ENCODE measurements around the gene FIS1. TPM values are rescaled to one million over a fixed set of nuclear protein-coding genes. Genes with fewer than 3 reads are reported as not detected.

The FIS1 gene
- polyA plus RNA-seq, 1 of the 3 experiments (the other 2 are of a cell fraction), result 1,313 TPM

DNA sequence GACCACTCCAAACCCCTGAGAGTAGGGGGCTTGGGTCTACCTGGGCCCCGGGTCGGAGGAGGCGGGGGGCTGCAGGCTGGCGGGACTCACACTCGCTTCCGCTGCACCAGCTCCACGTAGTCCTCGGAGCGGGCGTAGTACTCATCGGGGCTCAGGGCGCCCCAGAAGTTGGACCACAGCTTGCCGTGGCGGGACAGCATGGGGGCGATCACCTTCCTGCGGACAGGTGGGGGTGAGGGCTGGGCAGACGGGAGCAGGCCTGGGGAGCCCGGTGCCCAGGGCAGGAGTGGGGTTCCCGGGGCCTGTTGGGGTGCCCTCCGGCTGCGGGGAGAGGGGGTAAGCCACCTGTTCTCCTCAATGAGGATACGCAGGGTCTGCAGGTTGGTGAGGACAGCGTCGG, 33.4 kb downstream of the FIS1 start:
- no peaks in the 10 kb centered on the region for H3K27me3 ChIP-seq (ENCODE audit: insufficient read depth)
- H3K9me3 ChIP-seq, result no peaks in the 10 kb centered on the region
- H3K9ac ChIP-seq, result no peak overlapping the region
- peaks cover 8 to 18% of the 10 kb centered on the region in 2 experiments; a peak in 2 of 4 replicates for H3K4me1 ChIP-seq (ENCODE audit: control insufficient read depth in 1 of 2, insufficient read depth in 2 of 2, low read depth in 1 of 2, low read length in 1 of 2)
- no peaks in the 10 kb centered on the region for H3K9me2 ChIP-seq
- H3K4me2 ChIP-seq, result no peak overlapping the region
- peaks cover 33 to 39% of the 10 kb centered on the region in 2 experiments for H3K36me3 ChIP-seq (replicated peaks in 1 of 2; ENCODE audit: control insufficient read depth in 1 of 2, insufficient read depth in 2 of 2, low read length in 1 of 2)
- ChIA-PET POLR2A (no interaction called here), CTCF (interaction anchor here (1.1 to 1.8 kb wide), 5 partner anchors 19 to 78 kb away, joined by 3 to 9 read pairs (median 4); no protein-coding TSS in a partner anchor)
- no peak overlapping the region for H2AFZ ChIP-seq (ENCODE audit: low read depth)
- peaks cover 27% of the 10 kb centered on the region for H3K79me2 ChIP-seq (ENCODE audit: insufficient read depth)
- WGBS (ENCODE audit: low lambda C conversion rate), result 98% methylated on average over 24 of the region's 24 CpGs
- no peak overlapping the region for H3K27ac ChIP-seq (ENCODE audit: low read depth in 2 of 2, low read length in 1 of 2)
- no peaks in the 10 kb centered on the region for H4K20me1 ChIP-seq (ENCODE audit: insufficient read depth)
- peaks cover 9% of the 10 kb centered on the region for H3F3A ChIP-seq (replicated peaks; ENCODE audit: insufficient read depth)
- no peak overlapping the region for H3K4me3 ChIP-seq (ENCODE audit: low read depth in 2 of 2, low read length in 1 of 2)
- TF ChIP-seq FOXJ3 (CRISPR knock-in tag; IDR thresholded peaks at IDR 0.05) (no peak), POLR2AphosphoS5 (IDR thresholded peaks at IDR 0.05; ENCODE audit: low read depth, low read length) (no peak), GABPA (IDR thresholded peaks at IDR 0.05; ENCODE audit: low read depth) (no peak), RCOR1 (IDR thresholded peaks at IDR 0.05; ENCODE audit: low read length) (no peak)
- TF ChIP-seq, protein P1, sequence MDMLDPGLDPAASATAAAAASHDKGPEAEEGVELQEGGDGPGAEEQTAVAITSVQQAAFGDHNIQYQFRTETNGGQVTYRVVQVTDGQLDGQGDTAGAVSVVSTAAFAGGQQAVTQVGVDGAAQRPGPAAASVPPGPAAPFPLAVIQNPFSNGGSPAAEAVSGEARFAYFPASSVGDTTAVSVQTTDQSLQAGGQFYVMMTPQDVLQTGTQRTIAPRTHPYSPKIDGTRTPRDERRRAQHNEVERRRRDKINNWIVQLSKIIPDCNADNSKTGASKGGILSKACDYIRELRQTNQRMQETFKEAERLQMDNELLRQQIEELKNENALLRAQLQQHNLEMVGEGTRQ (IDR thresholded peaks at IDR 0.05; ENCODE audit: borderline replicate concordance, low read depth, low read length), result no peak
- TF ChIP-seq, protein P2, sequence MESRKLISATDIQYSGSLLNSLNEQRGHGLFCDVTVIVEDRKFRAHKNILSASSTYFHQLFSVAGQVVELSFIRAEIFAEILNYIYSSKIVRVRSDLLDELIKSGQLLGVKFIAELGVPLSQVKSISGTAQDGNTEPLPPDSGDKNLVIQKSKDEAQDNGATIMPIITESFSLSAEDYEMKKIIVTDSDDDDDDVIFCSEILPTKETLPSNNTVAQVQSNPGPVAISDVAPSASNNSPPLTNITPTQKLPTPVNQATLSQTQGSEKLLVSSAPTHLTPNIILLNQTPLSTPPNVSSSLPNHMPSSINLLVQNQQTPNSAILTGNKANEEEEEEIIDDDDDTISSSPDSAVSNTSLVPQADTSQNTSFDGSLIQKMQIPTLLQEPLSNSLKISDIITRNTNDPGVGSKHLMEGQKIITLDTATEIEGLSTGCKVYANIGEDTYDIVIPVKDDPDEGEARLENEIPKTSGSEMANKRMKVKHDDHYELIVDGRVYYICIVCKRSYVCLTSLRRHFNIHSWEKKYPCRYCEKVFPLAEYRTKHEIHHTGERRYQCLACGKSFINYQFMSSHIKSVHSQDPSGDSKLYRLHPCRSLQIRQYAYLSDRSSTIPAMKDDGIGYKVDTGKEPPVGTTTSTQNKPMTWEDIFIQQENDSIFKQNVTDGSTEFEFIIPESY (IDR thresholded peaks at IDR 0.05; ENCODE audit: borderline replicate concordance, low read depth), result no peak
- DNase-seq, result no peak

DNA sequence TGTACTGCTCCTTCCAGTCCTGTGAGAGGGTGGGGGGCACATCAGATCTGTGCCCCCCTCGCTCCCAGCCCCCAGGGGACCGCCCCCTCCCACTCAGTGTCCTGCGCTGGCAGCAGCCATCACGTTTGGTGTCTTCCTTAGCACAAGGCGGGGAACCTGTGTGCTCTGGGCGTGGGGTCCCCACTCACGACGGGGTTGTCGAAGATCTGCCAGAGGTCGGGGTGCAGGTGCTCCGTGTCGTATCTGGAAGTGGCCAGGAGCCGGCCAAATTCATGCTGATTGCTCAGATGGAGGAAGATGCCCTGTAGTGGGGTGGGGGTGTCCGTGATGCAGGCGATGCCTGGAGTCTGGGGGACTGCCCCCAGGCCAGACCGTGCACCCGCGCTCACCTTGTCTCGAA, 34.7 kb downstream of the FIS1 start:
- ChIA-PET CTCF (interaction anchor here (0.7 to 1.8 kb wide), 3 partner anchors 17 to 34 kb away, joined by 4 to 9 read pairs (median 4); no protein-coding TSS in a partner anchor), POLR2A (no interaction called here)
- H3K4me2 ChIP-seq, result no peak overlapping the region
- H3K27me3 ChIP-seq (ENCODE audit: insufficient read depth), result no peaks in the 10 kb centered on the region
- peaks cover 29 to 43% of the 10 kb centered on the region in 2 experiments for H3K36me3 ChIP-seq (replicated peaks in 1 of 2; ENCODE audit: control insufficient read depth in 1 of 2, insufficient read depth in 2 of 2, low read length in 1 of 2)
- peaks cover 14% of the 10 kb centered on the region; the same call in 1 of the 2 replicates for H3K79me2 ChIP-seq (ENCODE audit: insufficient read depth)
- H3K4me3 ChIP-seq (ENCODE audit: low read depth in 2 of 2, low read length in 1 of 2), result no peak overlapping the region
- 94% methylated on average over 18 of the region's 19 CpGs for WGBS (ENCODE audit: low lambda C conversion rate)
- H3K27ac ChIP-seq (ENCODE audit: low read depth in 2 of 2, low read length in 1 of 2), result no peak overlapping the region
- peaks cover 9% of the 10 kb centered on the region for H3F3A ChIP-seq (replicated peaks; ENCODE audit: insufficient read depth)
- H3K9ac ChIP-seq, result no peak overlapping the region
- no peaks in the 10 kb centered on the region for H3K9me2 ChIP-seq
- H4K20me1 ChIP-seq (ENCODE audit: insufficient read depth), result no peaks in the 10 kb centered on the region
- no peaks in the 10 kb centered on the region for H3K9me3 ChIP-seq
- TF ChIP-seq SIN3A (IDR thresholded peaks at IDR 0.05; ENCODE audit: borderline replicate concordance, low read depth, low read length), result no peak
- TF ChIP-seq EP300 (IDR thresholded peaks at IDR 0.05; ENCODE audit: borderline replicate concordance in 1 of 2, low read depth in 1 of 2, low read length in 1 of 2), result no peak
- TF ChIP-seq MEF2A (IDR thresholded peaks at IDR 0.05; ENCODE audit: borderline replicate concordance, low read depth), result no peak
- no peak for TF ChIP-seq JUND (IDR thresholded peaks at IDR 0.05)
- no peak for TF ChIP-seq YY1 (IDR thresholded peaks at IDR 0.05; ENCODE audit: low read depth)
- TF ChIP-seq, protein P3, sequence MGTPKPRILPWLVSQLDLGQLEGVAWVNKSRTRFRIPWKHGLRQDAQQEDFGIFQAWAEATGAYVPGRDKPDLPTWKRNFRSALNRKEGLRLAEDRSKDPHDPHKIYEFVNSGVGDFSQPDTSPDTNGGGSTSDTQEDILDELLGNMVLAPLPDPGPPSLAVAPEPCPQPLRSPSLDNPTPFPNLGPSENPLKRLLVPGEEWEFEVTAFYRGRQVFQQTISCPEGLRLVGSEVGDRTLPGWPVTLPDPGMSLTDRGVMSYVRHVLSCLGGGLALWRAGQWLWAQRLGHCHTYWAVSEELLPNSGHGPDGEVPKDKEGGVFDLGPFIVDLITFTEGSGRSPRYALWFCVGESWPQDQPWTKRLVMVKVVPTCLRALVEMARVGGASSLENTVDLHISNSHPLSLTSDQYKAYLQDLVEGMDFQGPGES (IDR thresholded peaks at IDR 0.05; ENCODE audit: low read depth, low read length), result no peak
- TF ChIP-seq FOXM1 (IDR thresholded peaks at IDR 0.05; ENCODE audit: low read depth), result no peak
- TF ChIP-seq, protein P4, sequence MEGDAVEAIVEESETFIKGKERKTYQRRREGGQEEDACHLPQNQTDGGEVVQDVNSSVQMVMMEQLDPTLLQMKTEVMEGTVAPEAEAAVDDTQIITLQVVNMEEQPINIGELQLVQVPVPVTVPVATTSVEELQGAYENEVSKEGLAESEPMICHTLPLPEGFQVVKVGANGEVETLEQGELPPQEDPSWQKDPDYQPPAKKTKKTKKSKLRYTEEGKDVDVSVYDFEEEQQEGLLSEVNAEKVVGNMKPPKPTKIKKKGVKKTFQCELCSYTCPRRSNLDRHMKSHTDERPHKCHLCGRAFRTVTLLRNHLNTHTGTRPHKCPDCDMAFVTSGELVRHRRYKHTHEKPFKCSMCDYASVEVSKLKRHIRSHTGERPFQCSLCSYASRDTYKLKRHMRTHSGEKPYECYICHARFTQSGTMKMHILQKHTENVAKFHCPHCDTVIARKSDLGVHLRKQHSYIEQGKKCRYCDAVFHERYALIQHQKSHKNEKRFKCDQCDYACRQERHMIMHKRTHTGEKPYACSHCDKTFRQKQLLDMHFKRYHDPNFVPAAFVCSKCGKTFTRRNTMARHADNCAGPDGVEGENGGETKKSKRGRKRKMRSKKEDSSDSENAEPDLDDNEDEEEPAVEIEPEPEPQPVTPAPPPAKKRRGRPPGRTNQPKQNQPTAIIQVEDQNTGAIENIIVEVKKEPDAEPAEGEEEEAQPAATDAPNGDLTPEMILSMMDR (IDR thresholded peaks at IDR 0.05), result no peak
- TF ChIP-seq, protein P5, sequence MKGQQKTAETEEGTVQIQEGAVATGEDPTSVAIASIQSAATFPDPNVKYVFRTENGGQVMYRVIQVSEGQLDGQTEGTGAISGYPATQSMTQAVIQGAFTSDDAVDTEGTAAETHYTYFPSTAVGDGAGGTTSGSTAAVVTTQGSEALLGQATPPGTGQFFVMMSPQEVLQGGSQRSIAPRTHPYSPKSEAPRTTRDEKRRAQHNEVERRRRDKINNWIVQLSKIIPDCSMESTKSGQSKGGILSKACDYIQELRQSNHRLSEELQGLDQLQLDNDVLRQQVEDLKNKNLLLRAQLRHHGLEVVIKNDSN (IDR thresholded peaks at IDR 0.05; ENCODE audit: borderline replicate concordance, low read depth), result no peak
- TF ChIP-seq, protein P6, sequence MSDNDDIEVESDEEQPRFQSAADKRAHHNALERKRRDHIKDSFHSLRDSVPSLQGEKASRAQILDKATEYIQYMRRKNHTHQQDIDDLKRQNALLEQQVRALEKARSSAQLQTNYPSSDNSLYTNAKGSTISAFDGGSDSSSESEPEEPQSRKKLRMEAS (IDR thresholded peaks at IDR 0.05; ENCODE audit: low read depth), result no peak
- TF ChIP-seq GATA2 (CRISPR knock-in tag; IDR thresholded peaks at IDR 0.05), result no peak
- TF ChIP-seq RFX5 (IDR thresholded peaks at IDR 0.05; ENCODE audit: low read length), result no peak
- TF ChIP-seq RCOR1 (IDR thresholded peaks at IDR 0.05; ENCODE audit: low read length), result no peak
- no peak for TF ChIP-seq NRF1 (IDR thresholded peaks at IDR 0.05; ENCODE audit: low read depth, low read length)
- no peak for TF ChIP-seq FOSL2 (IDR thresholded peaks at IDR 0.05; ENCODE audit: borderline replicate concordance, low read depth)
- TF ChIP-seq ELF1 (IDR thresholded peaks at IDR 0.05), result no peak
- TF ChIP-seq NFIC (IDR thresholded peaks at IDR 0.05; ENCODE audit: borderline replicate concordance), result no peak
- TF ChIP-seq CHD2 (IDR thresholded peaks at IDR 0.05; ENCODE audit: low read length, partially characterized antibody), result no peak
- H2AFZ ChIP-seq (ENCODE audit: low read depth), result no peak overlapping the region
- peaks cover 4 to 6% of the 10 kb centered on the region in 2 experiments; a peak in 2 of 4 replicates for H3K4me1 ChIP-seq (ENCODE audit: control insufficient read depth in 1 of 2, insufficient read depth in 2 of 2, low read depth in 1 of 2, low read length in 1 of 2)
- no peak for DNase-seq

Data from SK-N-SH (cell line).